IMR-90 (cell line): ENCODE results near the gene RNH1. TPM values are rescaled to one million over a fixed set of nuclear protein-coding genes. Genes with fewer than 3 reads are reported as not detected.
A peak's percentile ranks its signal among the peaks of the same experiment; 100 is the strongest.

Experiments
- ATAC-seq: fragments of 200-7000 bp; cut with Tn5 transposase; 2 replicates; pipeline ENCODE4 v1.9.1; 2020; ENCODE audit warnings: low read depth, mild to moderate bottlenecking, moderate library complexity
- BruUV-seq: library from RNA; stranded (reverse); fragments of 400-500 nt; replicated peaks from 2 replicates; lab custom pipeline; 2021; lab: Mats Ljungman, UMichigan
- CTCF ChIA-PET: fragments of 300-600 bp; formaldehyde crosslinking; extraction: SDS; loops from one replicate; lab custom pipeline; 2021; ENCODE audit warnings: antibody characterized with exemption; lab: Yijun Ruan, JAX
- POLR2A ChIA-PET: fragments of 300-600 bp; sonication (Branson Sonifier 250); formaldehyde crosslinking; loops from one replicate; lab custom pipeline; 2022; ENCODE audit warnings: antibody characterized with exemption; ENCODE audit not compliant: unreplicated experiment; lab: Charles Lee
- DNase-seq: peaks from one replicate; pipeline ENCODE4 v3.0.0; 2013
- H2AFZ ChIP-seq: replicated peaks from 2 replicates; pipeline ENCODE3; 2013; ENCODE audit warnings: low read length, mild to moderate bottlenecking; ENCODE audit not compliant: poor library complexity
- H2AK5ac ChIP-seq: 2 replicates; pipeline ENCODE4 v1.6.1; 2013; ENCODE audit warnings: low read depth, low read length, inconsistent platforms
- H2AK9ac ChIP-seq: replicated peaks from 2 replicates; pipeline ENCODE3; 2013; ENCODE audit warnings: mild to moderate bottlenecking, low read depth, low read length, moderate library complexity; ENCODE audit not compliant: poor library complexity
- H2BK120ac ChIP-seq: 2 replicates; pipeline ENCODE4 v1.6.1; 2013; ENCODE audit warnings: low read depth, low read length, inconsistent platforms
- H2BK15ac ChIP-seq: 3 replicates; pipeline ENCODE4 v1.6.1; 2013; ENCODE audit warnings: low read depth, low read length, inconsistent platforms
- H2BK20ac ChIP-seq: 2 replicates; pipeline ENCODE4 v1.6.1; 2013; ENCODE audit warnings: low read depth, mild to moderate bottlenecking, inconsistent platforms, low read length, moderate library complexity
- H2BK5ac ChIP-seq: 2 replicates; pipeline ENCODE4 v1.6.1; 2013; ENCODE audit warnings: mild to moderate bottlenecking, low read depth, low read length, inconsistent platforms; ENCODE audit not compliant: poor library complexity, severe bottlenecking
- H3K14ac ChIP-seq: replicated peaks from 2 replicates; pipeline ENCODE4 v1.6.1; 2013; ENCODE audit warnings: low read depth, low read length, inconsistent platforms
- H3K18ac ChIP-seq: 2 replicates; pipeline ENCODE4 v1.6.1; 2013; ENCODE audit warnings: low read depth, low read length, control low read depth
- H3K23ac ChIP-seq: 2 replicates; pipeline ENCODE4 v1.6.1; 2013; ENCODE audit warnings: low read depth, low read length, inconsistent platforms
- H3K27ac ChIP-seq: 2 replicates; pipeline ENCODE4 v1.5.1; 2013; ENCODE audit warnings: mild to moderate bottlenecking, control low read depth, low read length; ENCODE audit not compliant: insufficient read depth
- H3K27me3 ChIP-seq: 2 replicates; pipeline ENCODE4 v1.6.1; 2013; ENCODE audit warnings: low read length; ENCODE audit not compliant: control insufficient read depth, insufficient read depth
- H3K36me3 ChIP-seq: 2 replicates; pipeline ENCODE4 v1.6.1; 2013; ENCODE audit warnings: low read length, mixed read lengths; ENCODE audit not compliant: control insufficient read depth, insufficient read depth
- H3K4ac ChIP-seq: 2 replicates; pipeline ENCODE4 v1.6.1; 2013; ENCODE audit warnings: low read depth, low read length, inconsistent platforms
- H3K4me1 ChIP-seq: 2 replicates; pipeline ENCODE4 v1.6.1; 2013; ENCODE audit warnings: low read length, mixed read lengths; ENCODE audit not compliant: control insufficient read depth, insufficient read depth
- H3K4me2 ChIP-seq: 2 replicates; pipeline ENCODE4 v1.6.1; 2013; ENCODE audit warnings: low read depth, mild to moderate bottlenecking, control low read depth, low read length, moderate library complexity
- H3K4me3 ChIP-seq: 2 replicates; pipeline ENCODE4 v1.5.1; 2013; ENCODE audit warnings: low read depth, mild to moderate bottlenecking, control low read depth, low read length, moderate library complexity; ENCODE audit not compliant: insufficient read depth
- H3K56ac ChIP-seq: 2 replicates; pipeline ENCODE4 v1.6.1; 2013; ENCODE audit warnings: low read length, inconsistent platforms; ENCODE audit not compliant: insufficient read depth; ENCODE audit errors: extremely low read depth
- H3K79me1 ChIP-seq, 2 experiments: 2 replicates each; pipeline ENCODE4 v1.6.1; 2013; ENCODE audit warnings: low read length in 2 of 2, inconsistent platforms in 1 of 2, low read depth in 1 of 2
- H3K9ac ChIP-seq: 2 replicates; pipeline ENCODE4 v1.6.1; 2013; ENCODE audit warnings: low read depth, low read length, control low read depth
- H3K9me1 ChIP-seq: 2 replicates; pipeline ENCODE4 v1.6.1; 2013; ENCODE audit warnings: low read length, inconsistent platforms; ENCODE audit not compliant: insufficient read depth
- H3K9me3 ChIP-seq: 2 replicates; pipeline ENCODE4 v1.6.1; 2013; ENCODE audit warnings: low read length; ENCODE audit not compliant: control insufficient read depth, insufficient read depth
- H4K20me1 ChIP-seq: 2 replicates; pipeline ENCODE4 v1.6.1; 2013; ENCODE audit warnings: low read length, inconsistent platforms; ENCODE audit not compliant: insufficient read depth
- H4K5ac ChIP-seq: 2 replicates; pipeline ENCODE4 v1.6.1; 2013; ENCODE audit warnings: mild to moderate bottlenecking, low read depth, low read length, control low read depth
- H4K8ac ChIP-seq, 2 experiments: 2 replicates each; pipeline ENCODE4 v1.6.1; 2013; ENCODE audit warnings: low read depth in 2 of 2, low read length in 2 of 2, control low read depth in 1 of 2, inconsistent platforms in 1 of 2
- H4K91ac ChIP-seq: 2 replicates; pipeline ENCODE4 v1.6.1; 2013; ENCODE audit warnings: low read depth, low read length, inconsistent platforms; ENCODE audit not compliant: insufficient read depth
- MAFK ChIP-seq: IDR thresholded peaks from 2 replicates; pipeline ENCODE4 v1.6.1; 2012; ENCODE audit warnings: low read depth, low read length, improper control_type of control experiment
- RFX5 ChIP-seq: IDR thresholded peaks from 2 replicates; pipeline ENCODE4 v1.8.0; 2012; ENCODE audit warnings: low read depth, mild to moderate bottlenecking, low read length, moderate library complexity
- WGBS, 2 experiments: methylation state at CpG; one replicate each; pipeline versions ENCODE4 v1.1.5 to v1.1.7; 2013; ENCODE audit warnings: missing lambda C conversion rate in 2 of 2; ENCODE audit not compliant: insufficient read length in 1 of 2; ENCODE audit errors: extremely low coverage in 2 of 2; 5-methylcytosine and 5-hydroxymethylcytosine counted together
- dilution Hi-C: fragments of 300-500 bp; cut with HindIII; formaldehyde crosslinking; loops from one replicate; pipeline ENCODE4 v1.14.3; 2018; ENCODE audit warnings: low sequenced_read_pairs; ENCODE audit not compliant: unreplicated experiment
- in situ Hi-C: fragments of 300-500 bp; cut with MboI; formaldehyde crosslinking; loops from 3 replicates; pipeline ENCODE4 v1.14.3; 2019; ENCODE audit warnings: low sequenced_read_pairs, inconsistent platforms, mixed read lengths
- intact Hi-C: fragments of 100-400 bp; cut with micrococcal nuclease; formaldehyde crosslinking; loops from 2 replicates; pipeline ENCODE4 v1.10.0; 2022
- polyA plus RNA-seq, 3 experiments: library from polyadenylated mRNA; depleted of rRNA; stranded (reverse); fragments of >200 nt; gene quantifications; 2 replicates each; pipeline ENCODE4 v1.2.3, GENCODE V29; 2012; ENCODE audit warnings: low replicate concordance in 1 of 3
- total RNA-seq: library from RNA; depleted of rRNA; stranded (reverse); fragments of >200 nt; gene quantifications from 2 replicates; pipeline ENCODE4 v1.2.3, GENCODE V29; 2012
- TF ChIP-seq, protein P1 (sequence below): conservative IDR thresholded peaks from 2 replicates; pipeline ENCODE4 v1.5.1; 2012; ENCODE audit warnings: mild to moderate bottlenecking, low read depth, low read length, improper control_type of control experiment

Gene RNH1
- total and polyA plus RNA-seq, 2 of the 4 experiments (the other 2 are of a cell fraction) = 138 to 247 TPM

DNA sequence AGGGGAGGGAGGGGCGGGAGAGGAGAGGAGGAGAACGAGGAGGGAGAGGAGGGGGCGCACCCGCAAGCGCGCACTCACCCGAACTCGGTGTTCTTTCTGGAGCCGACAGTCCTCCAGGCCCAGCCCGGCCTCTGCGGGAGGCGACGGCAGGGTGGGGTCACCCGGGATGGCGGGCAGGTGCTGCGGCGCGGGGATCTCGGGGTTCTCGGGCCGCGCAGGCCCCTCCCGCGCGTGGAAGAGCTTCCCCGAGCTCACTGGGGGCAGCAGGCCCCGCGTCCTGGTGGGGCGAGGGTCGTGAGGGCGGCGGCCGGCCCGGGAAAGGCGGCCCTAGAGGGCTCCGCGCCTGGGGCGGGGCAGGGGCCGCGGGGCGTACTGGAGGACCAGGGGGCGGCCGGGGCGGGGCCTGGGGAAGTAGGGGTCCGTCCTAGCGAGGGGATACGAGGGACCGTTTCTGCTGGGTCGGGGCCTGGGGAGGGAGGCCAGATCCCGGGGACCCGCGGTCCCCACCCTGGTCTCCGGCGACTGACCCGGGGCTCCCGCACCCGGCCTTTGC is 48.3 kb upstream of the RNH1 start:
- Histone ChIP-seq H2BK20ac (no peak overlapping the region), H3K9me3 (no peaks in the 10 kb centered on the region), H3K4me1 (peaks cover 6% of the 10 kb centered on the region), H2BK5ac (no peak overlapping the region), H4K8ac (no peak overlapping the region), H2BK15ac (no peak overlapping the region), H3K4me3 (no peak overlapping the region), H3K36me3 (peaks cover 2% of the 10 kb centered on the region; the same call in 1 of the 2 replicates), H2BK120ac (no peak overlapping the region), H2AK9ac (no peak overlapping the region), H3K27ac (no peak overlapping the region), H2AFZ (peak overlapping the region; percentile 43), H3K79me1 (no peaks in the 10 kb centered on the region; a peak in 1 of 4 replicates), H3K27me3 (peaks cover 57% of the 10 kb centered on the region), H3K18ac (no peak overlapping the region), H3K9me1 (no peaks in the 10 kb centered on the region), H4K20me1 (peaks cover 6% of the 10 kb centered on the region; the same call in 1 of the 2 replicates), H3K14ac (no peak overlapping the region), H3K56ac (no peak overlapping the region), H3K4me2 (peak overlapping the region; percentile 79), H3K4ac (no peak overlapping the region), H4K91ac (no peak overlapping the region), H3K23ac (no peak overlapping the region), H4K5ac (no peak overlapping the region), H2AK5ac (no peak overlapping the region; the same call in 1 of the 2 replicates), H3K9ac (no peak overlapping the region)
- in situ Hi-C loops (no loop called here), dilution Hi-C loops (no loop called here), intact Hi-C loops (loop anchor here (10.0 kb wide), 1 partner anchor 169 kb away; no protein-coding TSS in a partner anchor)
- DNase-seq (no peak), ATAC-seq (no peak)
- ChIA-PET POLR2A (no interaction called here), CTCF (interaction anchor here (0.5 to 1.3 kb wide), 2 partner anchors 8 to 253 kb away, joined by 3 read pairs; no protein-coding TSS in a partner anchor)
- WGBS, 2 experiments = 0% methylated on average over 13 of the region's 57 CpGs; no CpG with 5 or more reads in 1 of the 2 experiments
- TF ChIP-seq MAFK (no peak), RFX5 (no peak)
- TF ChIP-seq, protein P1, sequence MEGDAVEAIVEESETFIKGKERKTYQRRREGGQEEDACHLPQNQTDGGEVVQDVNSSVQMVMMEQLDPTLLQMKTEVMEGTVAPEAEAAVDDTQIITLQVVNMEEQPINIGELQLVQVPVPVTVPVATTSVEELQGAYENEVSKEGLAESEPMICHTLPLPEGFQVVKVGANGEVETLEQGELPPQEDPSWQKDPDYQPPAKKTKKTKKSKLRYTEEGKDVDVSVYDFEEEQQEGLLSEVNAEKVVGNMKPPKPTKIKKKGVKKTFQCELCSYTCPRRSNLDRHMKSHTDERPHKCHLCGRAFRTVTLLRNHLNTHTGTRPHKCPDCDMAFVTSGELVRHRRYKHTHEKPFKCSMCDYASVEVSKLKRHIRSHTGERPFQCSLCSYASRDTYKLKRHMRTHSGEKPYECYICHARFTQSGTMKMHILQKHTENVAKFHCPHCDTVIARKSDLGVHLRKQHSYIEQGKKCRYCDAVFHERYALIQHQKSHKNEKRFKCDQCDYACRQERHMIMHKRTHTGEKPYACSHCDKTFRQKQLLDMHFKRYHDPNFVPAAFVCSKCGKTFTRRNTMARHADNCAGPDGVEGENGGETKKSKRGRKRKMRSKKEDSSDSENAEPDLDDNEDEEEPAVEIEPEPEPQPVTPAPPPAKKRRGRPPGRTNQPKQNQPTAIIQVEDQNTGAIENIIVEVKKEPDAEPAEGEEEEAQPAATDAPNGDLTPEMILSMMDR = no peak
- BruUV-seq = no TSS peak
